Measurements from ENCODE around the gene RGS9. TPM values are rescaled to one million over a fixed set of nuclear protein-coding genes. Genes with fewer than 3 reads are reported as not detected.

The RGS9 gene
- total RNA-seq, 1 donor from 2014 or later, result 8.5 TPM

DNA sequence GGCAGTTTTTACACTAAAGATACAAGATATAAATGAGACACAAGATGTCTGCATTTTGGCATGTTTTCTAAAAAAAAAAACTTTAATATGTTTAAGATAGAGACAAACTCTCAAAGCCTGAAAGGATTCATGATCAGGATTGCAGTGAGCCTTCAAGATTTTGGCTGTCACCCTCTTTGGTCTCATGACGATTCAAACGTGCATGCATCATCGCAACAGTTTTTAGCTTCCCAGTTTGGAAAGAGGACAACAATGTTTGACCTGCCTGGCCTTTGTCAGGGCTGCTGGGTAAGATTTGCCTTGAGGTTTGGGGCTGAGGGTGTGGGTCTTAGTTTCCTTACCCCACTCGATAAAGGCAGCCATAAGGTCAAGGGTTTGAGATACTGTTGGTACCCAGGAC is 134.1 kb downstream of the RGS9 start:
- Mint-ChIP-seq H3K27ac (ENCODE audit: unreplicated experiment) (no peak overlapping the region), H3K9me3 (ENCODE audit: unreplicated experiment) (no peaks in the 10 kb centered on the region), H3K4me3 (ENCODE audit: unreplicated experiment) (no peak overlapping the region), H3K4me1 (ENCODE audit: unreplicated experiment) (peaks cover 4% of the 10 kb centered on the region), H3K36me3 (ENCODE audit: low read depth, unreplicated experiment) (no peaks in the 10 kb centered on the region), H3K27me3 (ENCODE audit: unreplicated experiment) (no peaks in the 10 kb centered on the region)
- TF ChIP-seq, protein P1, sequence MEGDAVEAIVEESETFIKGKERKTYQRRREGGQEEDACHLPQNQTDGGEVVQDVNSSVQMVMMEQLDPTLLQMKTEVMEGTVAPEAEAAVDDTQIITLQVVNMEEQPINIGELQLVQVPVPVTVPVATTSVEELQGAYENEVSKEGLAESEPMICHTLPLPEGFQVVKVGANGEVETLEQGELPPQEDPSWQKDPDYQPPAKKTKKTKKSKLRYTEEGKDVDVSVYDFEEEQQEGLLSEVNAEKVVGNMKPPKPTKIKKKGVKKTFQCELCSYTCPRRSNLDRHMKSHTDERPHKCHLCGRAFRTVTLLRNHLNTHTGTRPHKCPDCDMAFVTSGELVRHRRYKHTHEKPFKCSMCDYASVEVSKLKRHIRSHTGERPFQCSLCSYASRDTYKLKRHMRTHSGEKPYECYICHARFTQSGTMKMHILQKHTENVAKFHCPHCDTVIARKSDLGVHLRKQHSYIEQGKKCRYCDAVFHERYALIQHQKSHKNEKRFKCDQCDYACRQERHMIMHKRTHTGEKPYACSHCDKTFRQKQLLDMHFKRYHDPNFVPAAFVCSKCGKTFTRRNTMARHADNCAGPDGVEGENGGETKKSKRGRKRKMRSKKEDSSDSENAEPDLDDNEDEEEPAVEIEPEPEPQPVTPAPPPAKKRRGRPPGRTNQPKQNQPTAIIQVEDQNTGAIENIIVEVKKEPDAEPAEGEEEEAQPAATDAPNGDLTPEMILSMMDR (IDR thresholded peaks at IDR 0.05; ENCODE audit: unreplicated experiment), result no peak
- DNase-seq (ENCODE audit: low spot score), result no peak

Other genes starting within 250 kb of the RGS9 start
- gene LRRC37A3, start 217.9 kb upstream of the RGS9 start, total RNA-seq (ENCODE audit: unreplicated experiment), result 31.8 TPM
- 70.0 TPM for gene GNA13, start 80.6 kb upstream of the RGS9 start, total RNA-seq (ENCODE audit: unreplicated experiment)

All from endothelial cell (in vitro differentiated cells).